H7 (cell line): ENCODE data around the gene SUGP1. TPM values are rescaled to one million over a fixed set of nuclear protein-coding genes. Genes with fewer than 3 reads are reported as not detected.
"Not testable (repeated sequence)": the region's sequence is repeated elsewhere in the genome, so short reads cannot be mapped to it uniquely, and the experiment has no call there.

ENCODE experiments used
- DNase-seq: peaks from one replicate; pipeline ENCODE4 v3.0.0; 2012
- H3K27me3 ChIP-seq: 2 replicates; pipeline ENCODE4 v1.6.0; 2011; ENCODE audit warnings: mild to moderate bottlenecking, low read length; ENCODE audit not compliant: control insufficient read depth, insufficient read depth
- H3K36me3 ChIP-seq: replicated peaks from 2 replicates; pipeline ENCODE4 v1.5.1; 2011; ENCODE audit warnings: low read length; ENCODE audit not compliant: control insufficient read depth, insufficient read depth
- H3K4me3 ChIP-seq: 2 replicates; pipeline ENCODE4 v1.5.1; 2011; ENCODE audit warnings: low read depth, mild to moderate bottlenecking, control low read depth, low read length, moderate library complexity; ENCODE audit not compliant: insufficient read depth
- total RNA-seq: library from RNA; depleted of rRNA; stranded (reverse); fragments of >200 nt; shearing (Covaris generic); gene quantifications from 2 replicates; pipeline ENCODE4 v1.2.3, GENCODE V29; 2014; rRNA removed

The SUGP1 gene
- total RNA-seq, result 43.7 and 44.4 TPM in 2 replicates

- Histone ChIP-seq H3K27me3 (no peaks in the 10 kb centered on the region), H3K36me3 (peaks cover 10% of the 10 kb centered on the region), H3K4me3 (peak within 1 kb of the TSS; percentile 98)
- peak; percentile 97 for DNase-seq
Measured at GRCh38 chr19:19320361-19321140, at the start of gene SUGP1, which contains the start of gene MAU2. SUGP1 (minus strand) TSS chr19:19320509; CDS start chr19:19320496, 13 bp downstream. MAU2 (plus strand) TSS chr19:19320829; CDS start chr19:19320860, 31 bp downstream.

DNA sequence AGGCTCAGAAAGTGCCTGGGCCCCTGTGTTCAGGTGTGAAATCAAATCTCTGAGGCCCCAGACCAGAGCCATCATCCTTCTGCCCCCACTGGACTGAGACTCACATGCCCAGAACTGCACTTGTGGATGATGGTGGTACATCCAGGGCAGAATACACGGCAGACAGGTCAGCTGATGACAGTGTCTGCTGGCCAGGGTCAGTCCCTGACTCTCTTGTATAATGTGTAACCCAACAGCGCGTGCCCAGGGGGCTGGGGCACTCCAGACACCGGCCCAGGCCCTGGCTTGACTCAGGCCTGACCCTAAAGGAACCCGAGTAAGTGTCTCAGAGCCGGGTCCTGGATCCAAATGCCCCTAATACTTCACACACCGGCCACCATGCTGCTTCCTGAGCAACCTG lies 47.8 kb upstream of the SUGP1 start:
- no peaks in the 10 kb centered on the region for H3K36me3 ChIP-seq
- peak; percentile 19 for DNase-seq
- no peak overlapping the region for H3K4me3 ChIP-seq
- H3K27me3 ChIP-seq, result no peaks in the 10 kb centered on the region

- no peaks in the 10 kb centered on the region for H3K27me3 ChIP-seq
- H3K4me3 ChIP-seq, result no peak overlapping the region
- peak; percentile 94 for DNase-seq
- H3K36me3 ChIP-seq, result no peaks in the 10 kb centered on the region
Measured at GRCh38 chr19:19366434-19367396, 46.4 kb upstream of the SUGP1 start.

- no peak overlapping the region for H3K4me3 ChIP-seq
- no peaks in the 10 kb centered on the region; the same call in 1 of the 2 replicates for H3K36me3 ChIP-seq
- DNase-seq, result peak; percentile 16
- no peaks in the 10 kb centered on the region for H3K27me3 ChIP-seq
Measured at GRCh38 chr19:19362075-19362474, 41.8 kb upstream of the SUGP1 start.

- peak; percentile 89 for DNase-seq
- Histone ChIP-seq H3K4me3 (no peak overlapping the region), H3K36me3 (peaks cover 2% of the 10 kb centered on the region), H3K27me3 (no peaks in the 10 kb centered on the region)
Measured at GRCh38 chr19:19361075-19361594, 40.8 kb upstream of the SUGP1 start.

- peak; percentile 41 for DNase-seq
- peaks cover 23% of the 10 kb centered on the region for H3K36me3 ChIP-seq
- no peaks in the 10 kb centered on the region for H3K27me3 ChIP-seq
- no peak overlapping the region for H3K4me3 ChIP-seq
Measured at GRCh38 chr19:19356901-19357566, 36.7 kb upstream of the SUGP1 start.

- DNase-seq, result peak; percentile 48
- Histone ChIP-seq H3K4me3 (no peak overlapping the region), H3K27me3 (no peaks in the 10 kb centered on the region), H3K36me3 (peaks cover 23% of the 10 kb centered on the region)
Measured at GRCh38 chr19:19356500-19356899, 36.2 kb upstream of the SUGP1 start.

- peaks cover 23% of the 10 kb centered on the region for H3K36me3 ChIP-seq
- H3K27me3 ChIP-seq, result no peaks in the 10 kb centered on the region
- DNase-seq, result no peak
- H3K4me3 ChIP-seq, result no peak overlapping the region
Measured at GRCh38 chr19:19355606-19356139, 35.4 kb upstream of the SUGP1 start.

DNA sequence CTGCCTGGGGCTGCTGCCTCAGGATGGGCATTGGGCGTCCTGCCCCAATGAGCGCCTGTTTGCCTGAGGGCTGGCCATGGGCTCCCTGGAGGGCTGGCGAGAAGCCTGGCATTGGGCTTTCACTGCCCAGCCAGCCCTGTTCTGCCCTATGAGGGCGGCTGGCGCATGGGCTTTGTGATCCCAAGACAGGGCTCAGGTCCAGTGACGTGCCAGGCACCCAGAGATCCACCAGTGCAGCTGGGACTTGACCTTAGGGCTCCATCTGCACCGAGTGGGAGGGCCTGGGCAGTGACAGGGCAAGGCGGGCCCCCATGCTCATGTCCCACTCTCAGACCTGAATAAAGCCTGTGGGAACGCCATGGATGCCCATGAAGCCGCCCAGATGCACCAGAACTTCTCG lies 34.6 kb upstream of the SUGP1 start:
- no peaks in the 10 kb centered on the region for H3K27me3 ChIP-seq

GRCh38 chr19:19354007-19354406 lies 33.7 kb upstream of the SUGP1 start:
- Histone ChIP-seq H3K27me3 (no peaks in the 10 kb centered on the region), H3K36me3 (peaks cover 28% of the 10 kb centered on the region), H3K4me3 (no peak overlapping the region)
- DNase-seq, result no peak

More for the DNA sequence above, 34.6 kb upstream of the SUGP1 start:
- DNase-seq, result no peak
- Histone ChIP-seq H3K36me3 (peaks cover 23% of the 10 kb centered on the region), H3K4me3 (no peak overlapping the region)

GRCh38 chr19:19352823-19353222 lies 32.5 kb upstream of the SUGP1 start:
- DNase-seq, result no peak
- Histone ChIP-seq H3K27me3 (no peaks in the 10 kb centered on the region), H3K36me3 (peaks cover 33% of the 10 kb centered on the region)

DNA sequence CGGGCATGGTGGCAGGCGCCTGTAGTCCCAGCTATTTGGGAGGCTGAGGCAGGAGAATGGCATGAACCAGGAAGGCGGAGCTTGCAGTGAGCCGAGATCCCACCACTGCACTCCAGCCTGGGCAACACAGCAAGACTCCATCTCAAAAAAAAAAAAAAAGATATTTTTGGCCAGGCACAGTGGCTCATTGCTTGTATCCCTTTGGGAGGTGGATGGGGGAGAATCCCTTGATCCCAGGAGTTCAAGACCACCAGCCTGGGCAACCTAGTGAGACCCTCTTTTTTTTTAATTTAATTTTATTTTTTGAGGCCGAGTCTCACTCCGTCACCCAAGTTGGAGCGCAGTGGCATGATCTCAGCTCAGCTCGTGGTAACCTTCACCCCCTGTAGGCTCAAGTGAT lies 30.4 kb upstream of the SUGP1 start:
- H3K27me3 ChIP-seq, H3K4me3 ChIP-seq, DNase-seq: not testable (repeated sequence)
- peaks cover 38% of the 10 kb centered on the region for H3K36me3 ChIP-seq

More at GRCh38 chr19:19352823-19353222, 32.5 kb upstream of the SUGP1 start:
- no peak overlapping the region for H3K4me3 ChIP-seq

- peaks cover 43% of the 10 kb centered on the region for H3K36me3 ChIP-seq
Measured at GRCh38 chr19:19349365-19349764, 29.1 kb upstream of the SUGP1 start.

GRCh38 chr19:19348266-19348665 lies 28.0 kb upstream of the SUGP1 start:
- H3K4me3 ChIP-seq, result no peak overlapping the region
- no peaks in the 10 kb centered on the region for H3K27me3 ChIP-seq
- H3K36me3 ChIP-seq, result peaks cover 41% of the 10 kb centered on the region
- DNase-seq, result peak; percentile 34

More at GRCh38 chr19:19349365-19349764, 29.1 kb upstream of the SUGP1 start:
- no peaks in the 10 kb centered on the region for H3K27me3 ChIP-seq
- DNase-seq, result no peak
- no peak overlapping the region for H3K4me3 ChIP-seq
